Adrenal gland (tissue), 5 donors: ENCODE results near the gene PPME1.

ENCODE experiments used
- POLR2A ChIP-seq, 2 donors: fragments of 450-650 bp; IDR thresholded peaks; one replicate each; pipeline ENCODE4 v1.6.1; 2017; ENCODE audit warnings: antibody characterized with exemption in 2 of 2, mild to moderate bottlenecking in 2 of 2, moderate library complexity in 1 of 2
- TF ChIP-seq, protein P1 (sequence below), 6 experiments: fragments of 450-650 bp in 4 of 6; fragments of 200-600 bp in 2 of 6; sonication (generic) in 1 of 6; IDR thresholded peaks; 1 replicate in 5 of 6; 2 replicates in 1 of 6; pipeline versions ENCODE4 v1.5.1 to v1.8.0; 2016 to 2021; ENCODE audit warnings: antibody characterized with exemption in 6 of 6, mild to moderate bottlenecking in 2 of 6, moderate library complexity in 1 of 6
- donor health status: DM: no; HTN: no; CAD: no.

DNA sequence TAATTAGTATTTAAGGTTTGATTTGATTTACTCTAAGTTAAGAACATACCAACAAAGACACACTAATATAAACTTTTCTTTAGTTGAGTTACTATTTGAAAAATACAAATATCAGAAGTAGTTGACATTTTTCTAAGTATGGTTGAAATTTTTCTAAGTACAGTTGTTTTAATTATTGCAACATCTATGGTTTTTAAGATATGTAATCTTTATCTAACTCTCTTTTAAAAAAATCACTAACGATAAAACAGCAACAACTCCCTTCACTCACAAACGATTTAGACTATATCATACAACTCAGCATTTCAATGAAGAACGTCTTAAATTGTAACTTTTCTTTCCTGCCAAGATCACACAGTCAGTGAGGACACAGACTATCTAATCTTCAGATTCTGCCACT is 2.3 kb upstream of the PPME1 start:
- TF ChIP-seq POLR2A (IDR thresholded peaks at IDR 0.05), result no peak
- TF ChIP-seq, protein P1, sequence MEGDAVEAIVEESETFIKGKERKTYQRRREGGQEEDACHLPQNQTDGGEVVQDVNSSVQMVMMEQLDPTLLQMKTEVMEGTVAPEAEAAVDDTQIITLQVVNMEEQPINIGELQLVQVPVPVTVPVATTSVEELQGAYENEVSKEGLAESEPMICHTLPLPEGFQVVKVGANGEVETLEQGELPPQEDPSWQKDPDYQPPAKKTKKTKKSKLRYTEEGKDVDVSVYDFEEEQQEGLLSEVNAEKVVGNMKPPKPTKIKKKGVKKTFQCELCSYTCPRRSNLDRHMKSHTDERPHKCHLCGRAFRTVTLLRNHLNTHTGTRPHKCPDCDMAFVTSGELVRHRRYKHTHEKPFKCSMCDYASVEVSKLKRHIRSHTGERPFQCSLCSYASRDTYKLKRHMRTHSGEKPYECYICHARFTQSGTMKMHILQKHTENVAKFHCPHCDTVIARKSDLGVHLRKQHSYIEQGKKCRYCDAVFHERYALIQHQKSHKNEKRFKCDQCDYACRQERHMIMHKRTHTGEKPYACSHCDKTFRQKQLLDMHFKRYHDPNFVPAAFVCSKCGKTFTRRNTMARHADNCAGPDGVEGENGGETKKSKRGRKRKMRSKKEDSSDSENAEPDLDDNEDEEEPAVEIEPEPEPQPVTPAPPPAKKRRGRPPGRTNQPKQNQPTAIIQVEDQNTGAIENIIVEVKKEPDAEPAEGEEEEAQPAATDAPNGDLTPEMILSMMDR (IDR thresholded peaks at IDR 0.05), result no peak
